ENCODE results near the gene PICK1.

PICK1 gene

GRCh38 chr22:38089474-38089851, 32.3 kb downstream of the PICK1 start:
- no peak for DNase-seq (ENCODE audit: low read depth)

DNA sequence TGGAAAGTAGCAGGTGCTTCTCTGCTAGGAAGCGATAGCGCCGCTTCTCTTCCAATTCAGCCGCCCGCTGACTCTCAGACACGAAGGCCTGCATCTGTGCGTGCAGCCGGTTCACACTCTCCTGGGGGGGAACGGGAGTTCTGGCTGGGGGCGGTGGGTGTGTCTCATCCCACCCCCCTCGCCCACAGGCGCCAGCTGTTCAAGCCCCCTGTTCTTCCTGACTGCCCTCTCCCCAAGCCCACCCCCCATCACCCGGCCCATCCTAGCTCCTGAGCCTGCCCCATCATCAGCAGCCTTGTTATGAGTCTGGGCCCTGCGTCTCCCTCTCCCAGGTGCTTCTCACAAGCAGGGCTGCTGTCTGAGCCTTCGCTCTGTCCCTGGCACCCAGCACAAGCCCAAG, 39.9 kb downstream of the PICK1 start:
- no peak for DNase-seq (ENCODE audit: low read depth)

DNA sequence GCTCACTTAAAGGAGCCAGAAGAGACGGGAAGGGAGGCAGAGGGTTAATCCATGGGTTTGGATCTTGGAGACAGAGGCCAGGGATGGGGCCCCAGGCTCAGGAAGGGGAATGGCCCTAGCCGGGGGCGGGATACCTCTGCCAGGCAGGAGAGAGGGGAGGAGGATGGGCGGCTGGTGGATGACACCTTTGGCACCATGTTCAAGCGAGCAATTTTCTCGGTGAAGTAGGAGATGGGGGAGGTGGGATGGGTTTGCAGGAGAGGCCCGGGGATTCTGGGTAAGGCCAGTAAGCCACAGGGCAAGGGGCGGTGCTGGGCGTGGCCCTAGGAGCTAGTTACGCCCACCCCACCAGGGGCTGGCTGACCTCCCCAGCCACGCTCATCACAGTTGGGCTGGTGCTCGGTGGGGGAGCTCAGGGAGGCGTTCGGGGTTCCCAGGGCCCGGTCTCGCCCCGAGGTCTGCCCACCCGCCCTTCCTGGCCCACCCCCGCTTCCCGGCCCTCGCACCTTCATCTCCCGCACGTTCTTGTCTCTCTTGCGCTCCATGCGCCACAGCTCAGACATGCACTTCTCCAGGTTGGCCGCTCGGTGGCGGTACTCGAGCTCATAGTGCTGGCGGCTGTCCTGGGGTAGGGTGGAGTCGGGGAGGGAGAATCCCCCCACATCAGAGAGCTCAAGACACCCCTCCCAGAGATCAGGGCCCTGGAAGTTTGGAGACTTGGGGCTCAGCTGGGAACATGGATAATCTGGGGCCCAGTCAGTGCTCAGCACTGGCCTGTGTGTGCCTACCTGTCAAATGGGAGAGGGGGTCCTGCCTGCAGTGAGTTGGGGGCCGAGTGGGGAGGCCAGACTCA, 40.6 kb downstream of the PICK1 start:
- no peak for DNase-seq (ENCODE audit: low read depth)

- no peak for DNase-seq (ENCODE audit: low read depth)
Observed at GRCh38 chr22:38098410-38099249, 41.4 kb downstream of the PICK1 start.

DNA sequence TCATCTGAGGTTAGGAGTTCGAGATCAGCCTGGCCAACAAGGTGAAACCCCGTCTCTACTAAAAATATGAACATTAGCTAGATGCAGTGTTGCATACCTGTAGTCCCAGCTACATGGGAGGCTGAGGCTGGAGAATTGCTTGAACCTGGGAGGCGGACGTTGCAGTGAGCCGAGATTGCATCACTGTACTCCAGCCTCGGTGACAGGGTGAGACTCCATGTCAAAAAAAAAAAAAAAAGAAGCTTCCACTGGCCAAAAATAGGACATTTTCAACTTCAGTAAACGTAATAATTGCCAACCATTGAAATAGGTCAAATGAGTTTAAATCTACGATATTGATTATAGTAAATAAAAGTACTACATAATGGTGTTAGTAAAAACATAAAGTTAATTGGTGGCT, 46.4 kb downstream of the PICK1 start:
- no peak for DNase-seq (ENCODE audit: low read depth)

GRCh38 chr22:38104084-38104483, 46.9 kb downstream of the PICK1 start:
- no peak for DNase-seq (ENCODE audit: low read depth)

DNA sequence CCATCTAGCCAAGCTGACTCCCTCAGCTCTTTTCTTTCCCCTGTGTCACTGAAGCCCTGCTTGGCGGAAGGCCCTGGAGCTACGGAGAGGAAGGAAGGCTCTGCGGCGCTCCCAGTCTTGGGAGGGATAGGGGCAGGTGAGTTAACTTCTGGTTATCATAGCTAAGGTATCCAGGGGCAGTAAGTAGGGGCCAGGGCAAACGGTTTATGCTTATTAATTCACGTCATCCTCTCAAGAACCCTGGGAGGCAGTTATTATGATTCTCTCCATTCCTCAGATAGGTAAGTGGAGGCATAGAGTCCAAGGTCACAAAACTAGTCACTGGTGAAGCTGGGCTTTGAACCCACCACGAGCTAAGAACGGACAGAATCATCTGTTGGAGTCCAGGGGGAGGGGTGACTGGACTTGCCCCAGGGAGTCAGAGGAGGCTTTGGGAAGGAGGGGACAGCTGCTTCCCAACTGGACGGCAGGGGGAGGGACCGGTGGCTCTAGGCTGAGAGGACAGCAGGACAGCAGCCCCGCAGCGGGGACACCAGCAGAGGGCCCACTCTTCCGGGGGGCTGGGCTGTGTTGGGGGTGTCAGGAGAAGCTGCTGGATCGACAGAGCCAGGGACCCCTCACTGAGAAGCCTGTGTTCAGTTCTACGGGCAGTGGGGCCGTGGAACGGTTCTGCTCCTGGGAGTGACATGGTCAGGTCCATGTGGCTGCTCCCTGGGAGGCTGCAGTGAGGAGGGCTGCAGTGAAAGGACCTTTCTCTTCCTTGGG, 49.8 kb downstream of the PICK1 start:
- no peak for DNase-seq (ENCODE audit: low read depth)

DNA sequence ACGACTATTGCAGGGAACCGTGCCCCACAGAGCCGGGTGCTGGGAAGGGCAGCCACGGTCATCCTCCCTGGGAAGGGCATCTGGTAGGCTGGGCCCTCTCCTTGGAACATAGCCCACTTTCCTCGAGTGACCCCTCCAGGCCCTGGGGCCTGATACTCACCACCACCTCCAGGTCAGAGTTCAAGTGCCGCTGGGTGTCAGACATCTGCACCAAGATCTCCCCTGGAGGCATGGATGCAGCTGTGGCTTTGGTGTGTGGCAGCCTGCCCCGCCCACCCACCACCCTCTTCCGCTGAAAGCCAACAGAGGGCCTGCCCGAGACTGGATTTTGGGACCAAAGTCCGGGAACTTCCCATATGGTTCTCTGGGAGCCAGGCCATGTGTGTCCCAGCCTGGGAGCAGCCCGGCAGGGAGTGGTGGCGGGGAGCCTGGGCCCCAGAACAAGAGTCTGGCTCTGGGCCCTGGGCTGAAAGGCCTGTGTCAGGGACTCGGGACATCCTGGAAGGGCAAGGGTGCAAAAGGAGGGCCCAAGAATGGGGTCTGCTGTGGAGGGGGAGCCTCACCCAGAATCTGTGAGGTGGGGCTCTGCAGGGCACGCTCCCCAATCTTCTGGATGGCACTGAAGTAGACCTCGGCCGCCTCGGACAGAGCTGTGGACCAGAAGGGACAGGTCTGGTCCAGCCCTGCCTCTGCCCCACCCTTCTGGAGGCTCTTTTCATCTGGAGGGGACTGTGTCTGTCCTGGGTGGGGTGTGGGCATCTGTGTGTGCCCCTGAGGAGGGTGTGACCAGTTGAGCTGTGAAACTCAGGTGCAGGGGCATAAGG, 50.7 kb downstream of the PICK1 start:
- DNase-seq (ENCODE audit: low read depth) = no peak

- DNase-seq (ENCODE audit: low read depth) = no peak
Observed at GRCh38 chr22:38108561-38109319, 51.5 kb downstream of the PICK1 start.

DNA sequence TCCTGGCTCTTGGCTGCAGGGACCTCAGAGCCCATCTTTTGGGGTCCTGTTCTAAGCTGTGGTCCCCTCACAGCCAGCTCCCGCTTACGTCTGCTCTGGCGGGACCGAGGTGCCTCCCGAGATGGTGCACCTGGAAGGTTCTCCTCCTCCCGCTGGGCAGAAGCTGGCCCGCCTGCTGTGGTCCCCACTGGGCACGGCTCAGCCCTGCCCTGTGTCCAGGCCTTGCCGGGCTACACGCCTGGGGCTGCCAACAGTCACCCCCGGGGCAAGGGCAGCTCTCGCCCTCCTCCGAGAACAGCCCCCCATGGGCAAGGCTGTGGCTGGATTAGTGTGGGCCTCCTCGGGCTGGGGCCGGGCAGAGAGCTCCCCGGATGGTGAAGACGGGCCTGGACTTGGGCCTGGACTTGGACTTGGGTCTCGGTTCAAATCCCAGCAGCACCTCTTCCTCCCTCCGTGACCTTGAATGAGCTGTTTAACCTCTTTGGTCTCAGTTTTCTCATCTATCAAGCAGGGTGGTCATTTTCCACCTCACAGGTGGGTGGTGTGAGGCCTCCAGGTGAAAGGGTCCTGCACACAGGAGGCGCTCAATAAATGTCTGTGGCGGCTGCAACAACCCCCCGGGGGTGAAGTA, 52.3 kb downstream of the PICK1 start:
- no peak for DNase-seq (ENCODE audit: low read depth)

DNA sequence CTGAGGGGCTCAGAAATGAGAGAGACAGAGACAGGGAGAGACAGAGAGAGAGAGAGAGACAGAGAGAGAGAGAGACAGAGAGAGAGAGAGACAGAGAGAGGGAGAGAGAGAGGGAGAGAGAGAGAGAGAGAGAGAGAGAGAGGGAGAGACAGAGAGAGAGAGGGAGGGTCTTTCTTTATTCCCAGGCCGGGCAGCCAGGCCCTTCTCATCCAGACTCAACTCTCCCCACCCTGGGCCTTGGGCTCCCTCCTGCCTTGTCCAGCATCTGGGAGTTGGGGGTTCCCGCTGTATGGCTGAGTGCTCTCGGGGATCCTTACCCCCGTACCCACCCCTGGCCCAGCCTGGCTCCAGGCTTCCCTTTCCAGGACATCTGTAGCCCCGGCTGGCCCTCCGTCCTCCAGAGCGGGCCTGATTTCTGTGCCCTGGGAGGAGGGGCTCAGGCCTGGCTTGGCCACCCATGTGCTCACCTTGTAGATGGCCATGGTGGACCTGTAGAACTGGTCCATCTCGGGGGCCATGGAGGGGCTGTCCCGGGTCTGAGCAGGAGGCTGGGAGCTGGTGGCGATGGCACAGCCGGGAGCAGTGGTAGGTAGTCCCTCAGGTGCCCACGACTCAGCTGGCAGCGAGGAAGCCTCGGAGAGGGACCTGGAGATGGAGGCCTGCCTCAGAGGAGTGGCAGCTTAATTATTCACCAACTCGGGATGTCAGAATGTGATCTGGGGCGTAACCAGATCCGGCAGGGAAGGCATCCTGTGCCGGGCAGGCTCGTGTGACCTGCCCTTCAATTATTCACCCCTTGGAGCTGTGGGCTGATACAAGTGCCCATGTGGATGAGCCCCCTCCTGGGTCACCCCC, 53.0 kb downstream of the PICK1 start, which contains the start of gene BAIAP2L2:
Gene BAIAP2L2 (minus strand): TSS at position 677 of the 855 bp plus-strand sequence. CDS start 159 bp downstream, at position 518.
- no peak for DNase-seq (ENCODE audit: low read depth)

GRCh38 chr22:38110863-38111852, 54.0 kb downstream of the PICK1 start:
- no peak for DNase-seq (ENCODE audit: low read depth)

DNA sequence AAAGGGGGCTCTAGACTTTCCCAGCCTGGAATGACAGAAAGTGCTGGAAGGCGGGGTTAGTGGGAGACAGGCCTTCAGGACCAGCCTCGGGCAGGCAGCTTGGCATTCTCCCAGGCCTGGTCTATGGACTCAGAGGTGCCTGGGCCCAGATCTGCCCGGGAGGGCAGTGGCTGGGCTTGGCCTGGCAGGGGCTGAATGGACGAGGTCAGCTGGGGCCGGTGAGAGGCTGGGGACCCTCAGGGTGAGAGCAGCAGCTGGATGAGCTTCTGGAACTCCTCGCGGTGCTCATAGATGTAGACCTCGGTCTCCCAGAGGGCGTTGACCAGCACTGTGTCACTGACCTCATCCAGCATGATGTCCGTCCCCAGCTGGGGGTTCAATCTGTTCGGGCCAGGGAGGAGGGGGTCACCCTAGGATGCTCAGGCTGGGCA, 54.7 kb downstream of the PICK1 start:
- DNase-seq (ENCODE audit: low read depth) = no peak

- no peak for DNase-seq (ENCODE audit: low read depth)
Observed at GRCh38 chr22:38112381-38112780, 55.2 kb downstream of the PICK1 start.

- DNase-seq (ENCODE audit: low read depth) = peak; percentile 38
Observed at GRCh38 chr22:38114484-38115398, 57.5 kb downstream of the PICK1 start.

GRCh38 chr22:38115423-38116205, 58.4 kb downstream of the PICK1 start:
- no peak for DNase-seq (ENCODE audit: low read depth)
